GM15510 (cell line): Measurements from ENCODE around the gene ZCCHC2.

Experiments used
- POLR2A ChIP-seq: IDR thresholded peaks from 3 replicates; pipeline ENCODE4 v1.6.1; 2011; ENCODE audit warnings: borderline replicate concordance; ENCODE audit not compliant: insufficient read length; ENCODE audit errors: extremely low read depth

Gene ZCCHC2

DNA sequence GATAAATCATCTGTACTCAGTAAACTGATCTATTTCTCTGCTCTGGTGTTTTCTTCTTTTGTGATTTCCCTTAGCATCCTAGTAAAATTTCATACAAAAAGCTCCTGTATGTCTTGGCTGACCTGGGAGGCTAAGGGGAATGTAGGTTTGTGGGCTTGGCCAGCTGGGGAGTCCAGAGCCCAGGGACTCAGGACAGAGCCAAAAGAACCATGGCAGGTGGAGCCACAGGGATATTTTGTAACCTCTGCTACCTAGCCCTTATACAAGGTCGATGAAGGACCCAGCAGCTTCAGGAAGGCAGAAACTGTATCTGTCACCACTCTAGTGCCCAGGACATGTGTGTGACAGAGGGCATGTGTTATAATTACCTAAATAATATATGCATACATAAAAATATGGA is 22.7 kb upstream of the ZCCHC2 start:
- no peak for TF ChIP-seq POLR2A

DNA sequence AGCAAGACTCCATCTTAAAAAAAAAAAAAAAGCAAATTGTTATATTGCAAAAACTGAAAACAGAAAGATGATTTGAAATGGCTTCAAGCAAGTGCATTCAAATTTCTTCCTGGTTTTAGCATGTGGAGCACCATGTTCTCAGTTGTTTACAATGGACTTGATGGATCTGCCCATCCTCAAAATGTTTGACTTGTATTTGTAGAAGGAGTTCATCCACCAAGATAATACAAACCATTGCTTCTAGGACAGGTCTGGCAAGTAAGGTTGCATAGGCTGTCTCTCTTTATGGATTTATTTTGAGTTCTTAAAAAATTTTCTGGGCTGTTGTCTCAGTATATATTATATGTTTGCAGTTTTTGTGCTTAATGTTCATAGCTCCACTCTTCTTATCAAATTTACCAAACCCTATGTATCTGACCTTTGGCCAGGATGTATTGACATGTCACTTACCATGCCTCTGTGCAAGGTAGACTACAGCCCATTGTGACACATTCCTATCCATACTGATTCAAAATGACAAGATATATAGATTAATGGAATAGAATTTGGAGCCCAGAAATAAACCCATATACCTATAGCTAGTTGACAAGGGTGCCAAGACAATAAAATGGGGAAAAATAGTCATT is 21.7 kb upstream of the ZCCHC2 start:
- no peak for TF ChIP-seq POLR2A

DNA sequence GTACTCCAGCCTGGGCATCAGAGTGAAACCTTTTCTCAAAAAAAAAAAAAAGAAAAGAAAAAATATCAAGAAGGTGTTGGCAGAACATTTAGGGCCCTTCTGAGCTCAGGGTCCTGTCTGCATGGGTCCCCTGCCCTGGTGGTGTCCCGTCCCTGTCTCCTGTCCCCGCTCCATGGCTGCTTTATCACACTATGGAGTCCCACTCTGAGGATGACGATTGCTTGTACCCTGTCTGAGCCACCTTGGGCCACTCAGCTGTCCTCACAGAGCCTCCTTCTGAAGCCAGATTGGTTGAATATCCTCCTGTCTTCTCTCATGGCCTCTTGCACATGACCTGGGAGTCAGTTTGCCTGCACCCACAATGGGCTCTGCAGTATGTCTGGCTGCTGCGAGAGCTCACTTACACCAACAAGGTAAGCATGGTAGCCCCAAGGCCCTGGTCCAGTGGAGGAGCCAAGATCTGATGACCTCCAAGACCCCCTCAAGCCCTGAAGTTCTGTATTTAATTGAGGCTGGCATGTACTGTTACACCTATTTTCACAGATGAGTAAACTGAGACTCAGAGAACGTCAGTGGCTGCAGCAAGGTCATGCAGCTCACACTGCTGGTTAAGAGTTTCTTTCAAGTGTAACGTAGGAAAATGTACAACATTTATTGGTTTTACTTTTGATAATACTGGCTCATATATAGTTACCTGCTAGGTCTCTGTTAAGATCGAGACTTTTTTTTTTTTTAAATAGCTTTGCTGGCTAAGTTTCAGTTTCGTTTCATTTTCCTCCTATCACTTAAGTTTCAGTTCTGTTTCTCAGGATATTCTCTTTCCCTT is 16.9 kb upstream of the ZCCHC2 start:
- no peak for TF ChIP-seq POLR2A

DNA sequence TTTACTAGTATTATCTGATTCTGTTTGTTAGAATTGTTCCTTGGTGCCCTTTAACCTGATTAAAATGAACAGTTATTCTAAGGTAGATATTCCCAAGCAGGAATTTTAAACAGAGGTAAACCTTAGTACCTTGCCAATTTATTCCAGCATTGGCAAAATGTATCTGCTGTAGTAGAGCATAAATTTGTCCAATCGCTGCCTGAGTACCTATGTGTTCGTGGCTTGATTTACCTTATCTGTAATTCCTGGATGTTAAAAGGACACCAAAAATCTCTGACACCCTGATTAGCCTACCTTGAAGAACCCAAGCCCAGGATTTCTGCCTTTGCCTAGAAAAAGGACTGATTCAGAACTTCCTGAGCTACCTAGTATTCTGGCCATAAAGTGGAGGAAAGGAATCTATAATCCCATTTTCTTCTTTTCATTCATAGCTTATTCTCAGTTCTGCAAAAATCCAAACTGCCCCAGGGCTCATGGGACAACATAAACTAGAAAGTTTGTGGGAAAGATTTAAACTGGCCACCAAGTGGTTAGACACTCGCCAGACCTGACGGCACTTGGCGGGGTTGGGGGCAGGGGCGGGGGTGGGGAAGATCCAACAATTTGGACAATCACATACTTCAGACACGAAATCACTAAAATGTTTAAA is 16.2 kb upstream of the ZCCHC2 start:
- TF ChIP-seq POLR2A, result no peak

DNA sequence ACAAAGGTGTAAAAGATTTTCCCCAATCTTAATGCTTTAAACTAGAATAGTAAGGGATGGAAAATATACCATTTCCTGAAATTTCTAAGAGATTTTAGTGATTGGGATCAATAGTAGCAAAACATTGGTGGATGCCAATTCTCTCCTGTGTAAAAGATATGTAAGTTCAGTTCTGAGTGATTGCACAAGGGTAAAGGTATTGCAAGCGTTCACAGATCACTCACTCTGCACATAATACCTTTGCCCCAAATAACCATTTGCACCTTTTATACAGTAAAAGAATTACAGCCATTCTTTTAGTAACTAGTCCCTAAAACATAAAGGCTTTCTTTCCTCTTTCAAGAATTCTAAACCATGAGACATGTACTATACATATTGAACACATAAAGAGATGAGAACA is 13.0 kb upstream of the ZCCHC2 start:
- no peak for TF ChIP-seq POLR2A

DNA sequence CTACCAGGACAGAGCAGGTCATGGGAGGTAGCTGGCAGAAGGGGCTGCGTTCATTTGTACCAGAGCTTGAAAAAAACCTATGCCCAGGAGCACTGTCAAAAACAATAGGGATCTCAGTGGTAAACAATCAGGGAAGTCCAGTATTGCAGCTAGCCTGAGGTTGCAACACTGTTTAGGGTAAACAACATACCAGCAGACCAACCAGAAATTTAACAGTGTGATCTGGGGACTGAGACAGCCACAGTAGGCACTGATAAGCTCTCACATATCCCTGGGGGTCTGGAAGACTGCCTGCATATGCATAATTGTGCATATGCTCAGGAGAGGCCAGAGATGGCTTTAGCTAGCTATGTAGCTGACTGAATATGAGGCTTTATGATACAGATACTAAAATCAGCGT is 12.0 kb upstream of the ZCCHC2 start:
- TF ChIP-seq POLR2A, result no peak

DNA sequence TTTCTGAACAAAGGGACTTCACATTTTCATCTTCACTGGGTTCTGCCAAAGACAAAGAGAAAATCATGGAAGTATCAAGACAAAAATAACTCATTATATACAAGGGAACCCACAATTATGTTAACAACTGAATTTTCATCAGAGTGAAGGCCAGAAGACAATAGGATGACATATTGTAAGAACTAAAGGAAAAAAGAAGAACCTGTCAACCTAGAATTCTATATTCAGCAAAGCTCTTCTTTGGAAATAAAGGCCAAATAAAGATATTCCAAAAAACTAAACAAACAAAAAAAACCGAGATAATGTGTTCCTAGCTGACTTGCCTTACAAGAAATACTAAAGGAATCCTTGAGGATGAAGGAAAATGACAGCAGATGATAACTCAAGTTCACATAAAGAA is 10.3 kb upstream of the ZCCHC2 start:
- no peak for TF ChIP-seq POLR2A

DNA sequence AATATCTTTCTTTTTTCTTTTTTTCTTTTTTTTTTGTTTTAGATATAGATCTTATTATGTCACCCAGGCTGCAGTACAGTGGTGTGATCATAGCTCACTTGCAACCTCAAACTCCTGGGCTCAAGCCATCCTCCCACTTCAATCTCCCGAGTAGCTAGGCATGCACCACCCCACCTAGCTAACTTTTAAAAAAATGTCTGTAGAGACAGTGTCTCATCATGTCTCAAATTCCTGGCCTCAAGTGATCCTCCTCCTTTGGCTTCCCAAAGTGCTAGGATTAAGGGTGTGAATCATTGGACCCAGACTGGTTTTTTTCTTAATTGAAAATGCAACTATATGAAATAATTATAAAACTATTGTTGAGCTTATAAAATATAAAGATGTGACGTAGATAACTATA is 9.8 kb upstream of the ZCCHC2 start:
- TF ChIP-seq POLR2A, result no peak

DNA sequence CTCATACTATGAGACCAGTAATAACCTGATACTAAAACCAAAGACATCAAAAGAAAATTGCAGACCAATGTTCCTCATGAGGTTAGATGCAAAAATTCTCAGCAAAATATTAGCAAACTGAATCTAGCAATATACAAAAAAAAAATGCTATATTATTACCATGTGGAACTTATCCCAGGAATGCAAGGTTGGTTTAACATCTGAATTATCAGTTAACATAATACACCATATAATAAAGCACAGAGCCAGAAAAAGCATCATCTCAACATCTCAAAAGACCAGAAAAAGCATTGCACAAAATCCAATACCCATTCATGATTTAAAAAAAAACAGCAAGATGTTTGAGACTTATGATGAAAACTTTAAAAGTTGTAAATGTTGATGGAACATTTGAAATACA is 8.3 kb upstream of the ZCCHC2 start:
- no peak for TF ChIP-seq POLR2A

DNA sequence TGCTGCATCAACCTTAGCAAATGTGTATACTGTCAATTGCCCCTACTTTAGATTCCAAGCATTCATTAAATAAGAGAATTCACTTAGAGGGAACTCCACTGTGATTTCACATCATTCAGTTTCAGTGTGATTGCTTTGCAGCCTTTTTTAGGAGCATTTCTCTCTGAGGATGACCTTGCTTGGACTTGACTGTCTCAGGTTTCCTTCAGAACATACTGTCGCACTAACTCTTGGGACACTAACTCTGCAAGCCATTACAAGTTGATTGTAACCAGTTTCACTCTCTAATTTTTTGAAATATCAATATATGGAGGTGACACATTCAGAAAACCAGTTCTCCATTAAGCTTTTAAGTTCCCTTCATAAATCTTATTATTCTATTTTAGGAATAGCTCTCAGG is 6.6 kb upstream of the ZCCHC2 start:
- TF ChIP-seq POLR2A, result no peak

DNA sequence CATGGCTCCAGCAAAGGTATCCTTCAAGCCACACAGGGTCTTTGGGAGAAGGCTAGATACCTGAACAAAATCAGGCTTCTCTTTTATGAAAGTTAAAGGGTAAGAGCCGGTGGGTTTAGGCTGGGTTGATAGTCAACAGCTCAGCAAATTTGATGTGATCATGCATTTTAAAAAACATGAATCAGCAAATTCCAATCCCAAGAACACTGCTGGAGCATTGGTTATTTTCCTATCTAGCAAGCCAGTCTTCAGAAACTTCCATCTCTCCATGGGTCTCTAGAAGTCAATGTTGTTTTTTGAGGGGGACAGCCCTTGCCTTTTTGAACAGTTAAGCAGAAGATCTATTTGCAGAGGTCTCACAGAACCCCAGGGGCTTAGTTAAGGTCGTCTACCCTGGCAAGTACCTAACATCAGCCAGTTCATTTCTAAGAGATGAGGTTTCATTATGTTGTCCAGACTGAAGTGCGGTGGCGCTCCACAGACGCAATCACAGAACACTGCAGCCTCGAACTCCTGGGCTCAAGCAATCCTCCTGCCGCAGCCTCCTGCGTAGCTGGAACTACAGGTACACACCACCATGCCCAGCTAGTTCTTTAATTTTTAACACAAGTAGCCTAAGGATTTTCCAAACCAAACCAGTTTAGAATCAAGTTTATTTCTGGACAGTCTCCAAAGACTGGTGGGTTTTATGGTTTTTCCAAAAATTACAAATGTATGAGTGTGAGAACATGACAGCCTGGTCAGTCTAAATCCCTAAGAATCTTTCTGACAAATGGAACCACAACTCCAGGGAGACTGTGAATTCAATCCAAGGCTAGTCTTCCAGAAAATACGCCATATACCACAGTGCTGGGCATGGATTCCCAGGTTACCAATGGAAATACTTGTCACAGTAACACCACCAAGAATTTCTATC is 4.1 kb upstream of the ZCCHC2 start:
- no peak for TF ChIP-seq POLR2A

DNA sequence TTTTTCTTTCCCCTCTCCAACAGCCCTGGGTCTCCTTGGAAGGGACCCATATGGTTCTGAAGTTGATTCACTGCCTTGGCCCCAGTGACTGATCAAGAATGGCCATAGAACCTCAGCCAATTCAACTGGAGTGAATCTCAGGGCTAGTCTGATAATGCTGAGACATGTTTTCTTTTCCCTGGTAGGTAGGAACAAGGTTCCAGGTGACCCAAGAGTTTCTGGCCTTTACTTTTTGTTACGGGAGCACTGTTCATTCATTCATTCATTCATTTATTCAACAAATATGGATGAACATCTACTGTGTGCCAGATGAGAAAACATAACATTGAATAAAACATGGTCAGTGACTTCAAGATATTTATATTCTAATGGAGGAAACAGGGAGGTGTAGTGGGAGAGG is 3.1 kb upstream of the ZCCHC2 start:
- no peak for TF ChIP-seq POLR2A

DNA sequence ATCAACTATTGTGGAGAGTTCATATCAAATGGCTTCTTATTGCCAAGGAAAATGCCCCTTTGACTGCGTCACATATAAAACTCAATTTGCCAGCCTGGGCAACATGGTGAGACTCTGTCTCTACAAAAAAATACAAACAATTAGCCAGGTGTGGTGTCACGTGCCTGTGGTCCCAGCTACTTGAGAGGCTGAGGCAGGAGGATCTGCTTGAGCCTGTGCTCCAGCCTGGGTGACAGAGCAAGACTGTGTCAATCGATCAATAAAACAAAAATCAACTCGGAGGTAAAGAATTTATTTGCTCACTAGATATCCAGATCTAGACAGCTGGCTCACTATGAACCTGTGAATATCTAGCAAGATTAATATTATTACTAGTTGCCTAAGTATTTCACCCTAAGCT is 1.7 kb upstream of the ZCCHC2 start:
- TF ChIP-seq POLR2A, result no peak

DNA sequence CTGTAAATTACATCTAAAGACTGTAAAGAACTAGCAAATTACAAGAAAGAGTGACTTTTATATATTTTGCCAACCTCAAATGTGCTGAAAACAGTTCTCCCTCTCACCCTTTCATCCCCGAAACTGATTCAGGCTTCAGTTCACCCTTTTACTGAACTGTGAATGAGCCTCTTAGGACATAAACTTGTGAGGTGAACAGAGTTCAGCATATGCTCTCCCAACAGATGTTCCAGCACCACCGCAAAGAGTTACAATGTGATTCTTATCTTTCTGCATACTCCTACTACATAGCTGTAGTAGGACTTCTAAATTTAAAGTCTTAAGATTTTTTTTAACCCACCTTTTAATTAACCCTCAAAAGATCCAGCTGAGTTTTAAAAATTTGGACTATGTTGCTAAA is 1.2 kb upstream of the ZCCHC2 start:
- no peak for TF ChIP-seq POLR2A

DNA sequence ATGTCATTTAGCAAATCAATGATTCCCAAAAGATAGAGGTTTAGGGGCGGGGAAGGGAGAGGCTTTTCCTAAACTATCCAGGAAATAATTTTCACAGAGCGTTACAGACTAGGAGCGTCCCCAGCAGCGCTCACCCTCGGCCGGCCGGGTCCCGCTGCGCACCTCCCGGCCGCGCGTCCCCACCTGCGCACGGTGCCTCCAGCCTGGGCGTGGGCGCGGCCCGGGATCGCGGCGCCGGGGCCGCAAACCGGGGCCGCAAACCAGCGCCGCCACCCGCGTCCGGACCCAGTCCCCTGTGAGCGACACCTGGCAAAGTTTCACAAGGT is 684 bp upstream of the ZCCHC2 start:
- no peak for TF ChIP-seq POLR2A
